Stimulated activated CD8-positive, alpha-beta memory T cell treated with anti-CD3 and anti-CD28 coated beads, Interleukin-7, amount 100 ng/mL, for 4 hours (primary cell): Measurements from ENCODE around the gene GIGYF2.

Source experiments
- DNase-seq, 2 donors: peaks; one replicate each; pipeline ENCODE4 v3.0.0-alpha.2; 2020; ENCODE audit warnings: low read depth in 2 of 2

GIGYF2 gene

DNA sequence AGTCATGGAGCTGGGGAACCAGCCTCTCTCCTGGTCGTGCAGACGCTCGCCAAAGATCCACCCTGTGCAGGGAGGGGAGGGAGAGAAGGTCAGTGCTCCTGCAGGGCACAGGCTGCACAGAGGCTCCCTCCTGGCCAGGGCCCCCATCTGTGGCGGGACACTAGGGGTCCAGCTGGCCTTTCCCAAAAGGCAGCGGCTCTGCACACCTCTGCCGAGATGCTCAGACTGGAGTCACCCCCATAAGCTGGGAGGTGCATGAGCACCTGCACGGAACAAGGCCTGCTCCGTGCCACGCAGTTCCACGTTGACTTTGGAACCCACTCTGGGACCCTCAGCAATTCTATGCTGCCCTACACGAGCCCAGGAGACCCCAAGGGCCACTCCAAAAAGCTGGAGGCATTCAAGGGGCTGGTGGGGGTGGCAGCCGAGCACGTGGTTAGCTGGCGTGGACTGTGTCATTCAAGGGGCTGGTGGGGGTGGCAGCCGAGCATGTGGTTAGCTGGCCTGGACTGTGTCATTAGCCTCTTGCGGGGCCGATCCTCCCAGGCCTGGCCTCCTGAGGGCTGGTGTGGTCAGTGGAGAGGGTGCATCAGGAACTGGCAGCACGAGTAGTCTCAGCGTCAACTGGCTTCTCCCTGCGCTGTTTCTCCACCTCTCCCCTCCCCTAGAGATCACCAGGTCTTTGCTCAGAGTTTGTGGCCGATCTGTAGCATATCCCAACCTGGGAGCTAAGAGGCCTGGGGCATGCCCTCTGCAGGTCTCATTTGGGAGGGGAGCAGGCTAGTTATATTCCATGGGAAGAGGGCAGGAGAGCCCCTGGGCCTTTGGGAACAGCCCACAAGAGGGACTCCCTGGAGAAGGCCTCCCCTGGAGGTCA lies 182.7 kb downstream of the GIGYF2 start:
- no peak for DNase-seq

DNA sequence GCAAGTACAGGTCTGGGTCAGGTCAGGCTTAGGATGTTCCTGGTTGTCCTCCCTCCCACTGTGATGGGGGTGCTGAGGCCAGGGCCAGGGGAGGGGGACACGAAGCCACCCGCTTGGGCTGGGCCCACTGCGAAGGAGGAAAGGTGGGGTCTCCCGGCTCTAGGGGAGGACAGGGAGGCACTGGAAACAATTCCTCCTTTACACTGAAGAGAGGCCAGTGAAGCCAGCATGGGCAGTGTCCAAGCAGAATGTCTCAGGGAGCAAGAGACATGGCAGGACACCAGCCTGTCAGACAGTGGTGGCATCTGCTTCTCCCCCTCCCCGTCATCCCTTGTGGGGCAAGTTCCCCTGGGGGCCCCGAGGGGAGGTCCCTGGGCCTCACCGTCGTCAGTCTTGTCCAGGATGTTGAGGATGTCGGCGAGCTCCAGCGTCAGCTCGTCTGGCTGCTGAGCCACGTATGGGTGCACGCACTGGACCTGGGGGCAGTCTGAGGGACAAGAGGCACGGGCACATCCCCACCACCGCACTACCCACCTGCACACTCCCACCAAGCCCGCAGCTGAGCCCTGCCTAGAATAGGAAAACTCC lies 183.7 kb downstream of the GIGYF2 start:
- no peak for DNase-seq

GRCh38 chr2:232882085-232882484 lies 185.0 kb downstream of the GIGYF2 start:
- no peak for DNase-seq

DNA sequence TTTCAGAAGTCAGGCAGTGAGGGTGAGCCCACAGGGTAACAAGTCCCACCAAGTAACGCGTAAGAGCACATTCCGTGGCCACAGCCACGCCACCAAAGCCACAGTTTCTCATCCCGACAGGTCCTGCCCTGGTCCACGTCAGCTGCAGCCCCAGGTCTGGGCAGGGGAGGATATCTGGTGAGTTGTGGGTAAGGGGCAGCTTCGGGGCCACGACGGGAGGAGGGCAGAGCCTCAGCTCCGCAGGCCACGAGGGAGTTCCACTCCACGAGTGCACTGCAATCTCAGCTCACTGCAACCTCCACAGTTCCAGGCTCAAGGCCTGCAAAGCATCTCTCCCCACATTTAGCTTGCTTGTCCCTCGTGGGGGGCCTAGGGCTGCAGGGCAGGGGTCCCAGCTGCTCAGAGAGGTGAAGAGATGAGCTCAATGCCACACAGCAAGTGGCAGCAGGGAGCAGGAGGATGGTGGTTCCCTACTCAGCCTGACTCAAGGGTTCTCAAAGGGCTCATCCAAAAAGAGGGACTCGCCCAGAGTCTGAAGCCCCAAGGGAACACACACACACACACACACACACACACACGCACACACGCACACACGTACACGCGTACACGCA lies 185.5 kb downstream of the GIGYF2 start:
- DNase-seq: no peak

DNA sequence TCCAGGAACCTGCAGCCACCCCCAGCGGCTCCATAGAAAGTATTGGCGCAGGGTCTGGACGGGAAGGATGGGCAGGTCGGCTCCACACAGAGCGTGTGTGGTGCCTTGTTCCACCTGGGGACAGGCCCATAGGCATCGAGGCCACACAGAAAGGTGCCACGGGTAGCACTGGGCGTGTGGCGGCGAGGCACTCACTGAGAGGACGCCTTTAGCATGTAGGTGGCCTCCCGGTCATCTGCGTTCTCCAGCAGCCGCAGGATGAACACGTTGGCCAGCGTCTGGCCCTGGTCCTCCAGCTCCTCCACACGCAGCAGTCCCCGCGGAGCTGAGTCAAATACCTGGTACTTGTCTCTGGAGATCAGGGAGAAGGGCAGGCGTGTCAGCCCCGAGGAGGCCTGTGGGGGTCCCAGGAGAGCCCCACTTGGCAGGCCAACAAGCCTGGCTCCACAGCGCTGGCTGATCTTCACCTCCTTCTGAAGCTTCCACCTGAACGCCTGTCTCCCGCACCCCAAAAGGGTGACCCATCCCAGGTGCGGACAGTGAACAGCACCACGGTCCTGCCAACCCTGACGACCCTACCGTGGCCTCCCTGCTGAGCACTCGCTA lies 186.1 kb downstream of the GIGYF2 start:
- DNase-seq: no peak

DNA sequence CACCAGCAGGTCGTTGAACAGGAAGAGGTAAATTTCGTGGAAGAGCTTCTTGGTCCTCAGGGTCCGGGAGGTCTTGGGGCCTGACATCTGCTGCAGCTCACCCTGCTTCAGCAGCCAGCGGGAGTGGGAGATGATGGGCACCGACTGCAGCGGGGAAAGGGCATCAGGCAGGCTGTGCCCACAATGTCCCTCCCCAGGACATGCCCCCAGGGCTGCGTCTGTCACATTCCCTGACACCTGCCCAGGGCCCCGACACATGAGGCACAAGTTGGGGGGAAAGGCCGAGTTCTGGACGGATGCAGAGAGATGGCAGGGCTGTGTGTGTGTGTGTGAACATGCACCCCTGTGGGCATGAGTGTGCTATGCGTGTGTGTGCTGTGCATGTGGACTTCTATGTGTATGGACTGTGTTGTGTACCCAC lies 186.9 kb downstream of the GIGYF2 start:
- DNase-seq: no peak

- no peak for DNase-seq
Measured at GRCh38 chr2:232884549-232885263, 187.6 kb downstream of the GIGYF2 start.

DNA sequence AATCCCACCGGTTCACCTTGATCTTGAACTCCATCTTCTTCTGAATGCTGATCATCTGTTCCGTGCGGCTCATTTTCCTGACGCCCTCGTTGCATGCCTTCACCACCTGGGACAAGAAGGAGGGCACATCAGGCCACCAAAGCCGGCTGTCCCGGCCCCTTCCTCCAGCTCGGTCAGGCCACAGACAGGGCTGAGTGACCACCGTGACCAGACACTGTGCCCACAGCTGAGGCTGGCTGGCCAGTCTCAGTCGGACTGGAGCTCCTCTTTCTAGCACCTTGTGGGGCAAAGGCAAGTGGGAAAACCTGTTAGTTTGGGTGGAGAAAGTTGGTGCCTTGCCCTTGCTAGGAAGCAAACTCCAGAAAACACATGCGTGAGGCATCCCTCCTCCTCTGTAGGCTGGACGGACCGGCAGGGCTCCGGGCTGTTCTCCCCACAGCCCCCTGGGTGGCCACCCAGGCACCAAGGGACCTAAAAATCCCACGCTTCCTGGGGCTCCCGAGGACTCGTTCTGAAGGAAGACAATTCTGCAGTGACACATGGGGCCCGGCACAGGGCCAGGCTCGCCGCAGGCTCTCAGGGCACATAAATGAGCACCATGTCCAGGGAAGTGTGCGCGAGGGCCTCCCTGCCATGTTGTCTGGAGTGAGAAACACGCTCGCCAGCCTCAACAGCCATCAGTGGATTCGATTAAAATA lies 188.3 kb downstream of the GIGYF2 start:
- DNase-seq: no peak

- DNase-seq: no peak
Measured at GRCh38 chr2:232886176-232886575, 189.0 kb downstream of the GIGYF2 start.

- DNase-seq: no peak
Measured at GRCh38 chr2:232886632-232887031, 189.5 kb downstream of the GIGYF2 start.

GRCh38 chr2:232887171-232887850 lies 190.2 kb downstream of the GIGYF2 start:
- DNase-seq: no peak

DNA sequence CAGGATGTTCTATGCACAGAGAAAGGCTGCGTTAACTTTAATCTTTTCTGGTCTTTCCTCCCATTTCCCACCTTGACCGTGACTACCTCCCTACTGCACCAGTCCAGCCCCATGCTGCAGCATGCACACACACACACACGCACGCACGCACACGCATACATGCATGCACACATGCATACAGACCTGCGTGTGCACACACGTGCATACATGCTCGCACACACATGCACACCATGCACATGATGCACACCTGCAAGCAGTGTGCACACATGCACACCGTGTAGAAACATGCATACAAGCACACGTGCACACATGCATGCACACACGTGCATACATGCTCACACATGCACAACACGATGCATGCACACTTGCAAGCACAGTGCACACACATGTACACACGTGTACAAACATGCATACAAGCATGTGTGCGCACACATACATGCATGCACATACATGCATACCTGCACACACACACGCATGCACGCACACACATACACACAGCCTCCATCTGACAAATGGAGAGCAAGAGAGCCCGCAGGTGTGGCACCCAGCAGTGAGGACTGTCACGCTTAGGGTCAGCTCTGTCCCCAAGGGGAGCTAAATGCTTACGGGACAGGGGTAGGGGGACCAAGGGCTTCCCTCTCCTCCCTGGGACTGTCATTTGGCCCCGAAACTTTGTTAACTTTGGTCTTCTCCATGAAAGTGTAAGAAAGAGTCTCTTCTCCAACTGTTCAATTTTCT lies 191.1 kb downstream of the GIGYF2 start:
- no peak for DNase-seq

GRCh38 chr2:232888839-232889529 lies 191.9 kb downstream of the GIGYF2 start:
- no peak for DNase-seq

GRCh38 chr2:232889876-232890401 lies 192.8 kb downstream of the GIGYF2 start:
- DNase-seq: no peak

DNA sequence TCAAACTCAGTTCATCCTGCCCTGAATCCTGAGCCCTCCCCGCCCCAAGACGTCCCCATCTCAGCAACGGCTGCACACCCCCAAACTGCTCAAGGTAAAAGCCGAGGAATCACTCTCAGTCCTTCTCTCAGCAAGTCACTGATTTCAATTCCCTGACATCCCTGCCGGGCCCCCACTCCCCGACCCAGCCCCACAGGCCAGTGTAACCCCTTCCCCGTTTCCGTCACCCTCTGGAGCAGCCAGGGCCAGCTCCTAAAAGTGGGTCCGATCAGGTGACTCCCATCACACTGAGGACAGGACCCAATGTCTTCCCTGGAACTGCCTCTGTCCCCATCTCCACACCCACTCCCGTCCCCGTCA lies 193.4 kb downstream of the GIGYF2 start:
- no peak for DNase-seq

DNA sequence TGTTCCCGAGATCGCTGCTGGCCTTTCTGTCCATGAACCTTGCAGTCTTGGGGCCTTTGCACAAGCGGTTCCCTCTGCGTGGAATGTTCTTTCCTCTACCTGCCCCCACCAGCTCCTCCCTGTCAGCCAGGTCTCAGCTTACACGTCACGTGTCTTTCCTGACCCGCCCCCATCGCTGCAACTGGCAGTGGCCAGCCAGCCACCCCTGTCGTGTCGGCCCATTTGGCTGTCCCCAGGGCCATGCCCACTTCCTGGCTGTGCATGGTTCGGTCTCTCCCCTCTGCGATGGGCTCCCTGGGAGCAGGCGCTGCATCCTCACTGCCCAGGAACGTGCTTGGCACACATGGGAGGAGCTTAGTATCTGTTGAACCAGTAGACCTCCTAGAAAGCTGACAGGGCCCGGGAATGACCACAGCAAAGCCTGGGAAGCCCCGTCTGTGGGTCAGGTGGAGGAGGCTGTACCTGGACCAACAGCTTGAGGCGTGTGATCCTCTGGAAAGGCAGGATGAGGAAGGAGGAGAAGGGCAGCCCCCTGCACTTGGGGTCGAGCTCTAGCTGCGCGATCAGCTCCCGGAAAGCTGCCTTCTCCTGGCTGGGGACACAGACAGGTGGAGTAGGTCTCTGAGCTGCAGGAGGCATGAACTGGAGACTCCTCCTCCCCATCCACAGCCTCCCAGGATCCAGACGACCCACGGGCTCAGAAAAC lies 193.9 kb downstream of the GIGYF2 start:
- DNase-seq: no peak

GRCh38 chr2:232891621-232892071 lies 194.5 kb downstream of the GIGYF2 start:
- DNase-seq: no peak

- DNase-seq: no peak
Measured at GRCh38 chr2:232892221-232892620, 195.1 kb downstream of the GIGYF2 start.
